ENCODE results near the gene NFATC1. TPM values are rescaled to one million over a fixed set of nuclear protein-coding genes. Genes with fewer than 3 reads are reported as not detected.

NFATC1 gene
- total RNA-seq, 4 donors from 2014 or later, result 7.1 to 74.7 (median 28.4) TPM

- Histone ChIP-seq H3K27me3 (no peaks in the 10 kb centered on the region), H3K4me1 (peaks cover 50 to 51% of the 10 kb centered on the region in 2 donors), H3K36me3 (no peaks in the 10 kb centered on the region), H3K27ac (peak overlapping the region; percentile 88 to 99 (median 94)), H3K4me3 (peak overlapping the region; percentile 28 to 47 (median 36)), H3K9me3 (no peaks in the 10 kb centered on the region)
- DNase-seq (no peak), ATAC-seq (no peak)
- in situ Hi-C loops (cut with MboI; ENCODE audit: low sequenced_read_pairs in 4 of 4) (loop anchor here in 2 of 4 donors (10.0 kb wide), 1 partner anchor 100 kb away; no protein-coding TSS in a partner anchor), intact Hi-C loops (cut with DNase I; ENCODE audit: low total_unique reads) (loop anchor here (2.0 to 10.0 kb wide), 2 partner anchors 18 to 550 kb away; partner anchors contain the start of gene SLC66A2)
- TF ChIP-seq POLR2A (IDR thresholded peaks at IDR 0.05), result no peak
- TF ChIP-seq, protein P1, sequence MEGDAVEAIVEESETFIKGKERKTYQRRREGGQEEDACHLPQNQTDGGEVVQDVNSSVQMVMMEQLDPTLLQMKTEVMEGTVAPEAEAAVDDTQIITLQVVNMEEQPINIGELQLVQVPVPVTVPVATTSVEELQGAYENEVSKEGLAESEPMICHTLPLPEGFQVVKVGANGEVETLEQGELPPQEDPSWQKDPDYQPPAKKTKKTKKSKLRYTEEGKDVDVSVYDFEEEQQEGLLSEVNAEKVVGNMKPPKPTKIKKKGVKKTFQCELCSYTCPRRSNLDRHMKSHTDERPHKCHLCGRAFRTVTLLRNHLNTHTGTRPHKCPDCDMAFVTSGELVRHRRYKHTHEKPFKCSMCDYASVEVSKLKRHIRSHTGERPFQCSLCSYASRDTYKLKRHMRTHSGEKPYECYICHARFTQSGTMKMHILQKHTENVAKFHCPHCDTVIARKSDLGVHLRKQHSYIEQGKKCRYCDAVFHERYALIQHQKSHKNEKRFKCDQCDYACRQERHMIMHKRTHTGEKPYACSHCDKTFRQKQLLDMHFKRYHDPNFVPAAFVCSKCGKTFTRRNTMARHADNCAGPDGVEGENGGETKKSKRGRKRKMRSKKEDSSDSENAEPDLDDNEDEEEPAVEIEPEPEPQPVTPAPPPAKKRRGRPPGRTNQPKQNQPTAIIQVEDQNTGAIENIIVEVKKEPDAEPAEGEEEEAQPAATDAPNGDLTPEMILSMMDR (IDR thresholded peaks at IDR 0.05 in 4 of 5, conservative IDR thresholded peaks at IDR 0.05 in 1 of 5), result no peak
Measured at GRCh38 chr18:79405019-79405780, 9.5 kb downstream of the NFATC1 start.

DNA sequence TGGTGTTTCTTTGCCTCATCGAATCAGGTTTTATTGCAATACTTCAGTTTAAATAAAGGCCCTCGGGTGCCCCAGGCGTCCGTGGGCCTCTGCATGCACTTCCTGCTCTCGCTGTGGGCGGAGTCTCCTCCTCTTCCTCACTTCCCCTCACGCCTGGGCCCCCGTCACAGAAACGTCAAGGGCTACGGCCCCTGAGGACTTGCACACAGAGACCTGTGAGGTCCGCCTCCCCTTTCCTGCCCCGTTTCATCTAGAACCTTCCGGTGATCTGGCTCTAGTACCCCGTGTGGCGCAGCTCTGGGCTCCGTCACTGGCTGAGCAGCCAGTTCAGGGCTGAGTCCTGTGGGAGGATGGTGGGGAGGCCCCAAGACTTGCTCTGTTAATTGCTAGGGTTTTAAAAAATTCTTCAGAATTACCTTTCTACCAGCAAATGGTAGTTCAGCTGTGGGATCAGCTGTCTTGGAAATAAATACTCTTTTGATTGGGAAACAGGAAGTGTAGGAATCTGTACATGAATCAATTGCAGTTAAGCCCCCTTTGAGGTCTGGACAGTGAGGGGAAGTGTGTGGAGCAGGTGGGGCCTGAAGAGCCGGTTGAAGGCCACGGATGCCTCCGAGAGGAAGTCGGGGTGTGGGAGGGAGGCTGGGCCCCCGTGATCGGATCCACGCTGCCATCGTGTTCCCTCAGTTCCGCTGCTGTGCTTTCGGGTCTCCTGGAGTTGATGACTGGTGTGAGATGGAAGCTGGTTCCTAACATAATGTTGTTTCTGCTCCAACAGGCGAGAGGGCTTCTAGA, 10.2 kb downstream of the NFATC1 start:
- H3K9me3 ChIP-seq, result no peaks in the 10 kb centered on the region
- H3K27me3 ChIP-seq, result no peaks in the 10 kb centered on the region
- H3K27ac ChIP-seq, result peak overlapping the region; percentile 88 to 99 (median 94)
- peak overlapping the region in 1 of 4 donors; percentile 3 for H3K4me3 ChIP-seq
- DNase-seq (peak; percentile 54 to 59), ATAC-seq (no peak)
- intact Hi-C loops (cut with DNase I; ENCODE audit: low total_unique reads), result loop anchor here (2.0 to 10.0 kb wide), 2 partner anchors 17 to 549 kb away; partner anchors contain the start of gene SLC66A2
- peaks cover 49 to 51% of the 10 kb centered on the region in 2 donors for H3K4me1 ChIP-seq
- peak; percentile 7 to 50 for TF ChIP-seq POLR2A (IDR thresholded peaks at IDR 0.05)
- TF ChIP-seq, protein P1 (IDR thresholded peaks at IDR 0.05 in 4 of 5, conservative IDR thresholded peaks at IDR 0.05 in 1 of 5), result no peak
- peaks cover 0 to 8% of the 10 kb centered on the region in 2 donors for H3K36me3 ChIP-seq
- in situ Hi-C loops (cut with MboI; ENCODE audit: low sequenced_read_pairs in 4 of 4), result loop anchor here in 2 of 4 donors (10.0 kb wide), 1 partner anchor 99 kb away; no protein-coding TSS in a partner anchor

DNA sequence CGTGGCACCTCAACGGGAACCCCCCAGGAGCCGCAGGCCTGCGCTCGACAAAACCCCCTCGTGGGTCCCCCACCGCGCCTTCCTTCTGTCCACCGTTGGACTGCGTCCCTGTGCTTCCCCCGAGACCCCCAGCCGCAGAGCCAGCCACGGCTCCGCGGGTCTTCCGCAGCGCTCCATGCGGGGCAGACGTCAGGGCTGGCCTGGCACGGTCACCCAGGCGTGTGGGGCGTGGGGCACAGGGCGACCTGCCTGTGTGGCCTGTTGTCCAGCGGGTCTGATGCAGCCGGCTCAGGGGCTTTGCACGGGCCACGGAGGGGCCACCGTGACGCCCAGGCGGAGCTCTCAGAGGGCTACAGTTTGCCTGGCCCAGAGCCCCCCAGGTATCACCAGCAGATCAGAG, 11.0 kb downstream of the NFATC1 start:
- TF ChIP-seq POLR2A (IDR thresholded peaks at IDR 0.05), result no peak
- TF ChIP-seq, protein P1 (IDR thresholded peaks at IDR 0.05 in 4 of 5, conservative IDR thresholded peaks at IDR 0.05 in 1 of 5), result no peak
- Histone ChIP-seq H3K9me3 (no peaks in the 10 kb centered on the region), H3K36me3 (peaks cover 0 to 10% of the 10 kb centered on the region in 2 donors), H3K27ac (peak overlapping the region in 3 of 4 donors; percentile 88 to 99 (median 96)), H3K27me3 (no peaks in the 10 kb centered on the region), H3K4me3 (no peak overlapping the region), H3K4me1 (peaks cover 42 to 44% of the 10 kb centered on the region in 2 donors)
- intact Hi-C loops (cut with DNase I; ENCODE audit: low total_unique reads), result loop anchor here (10.0 kb wide), 1 partner anchor 548 kb away; the partner anchor contains the start of gene SLC66A2
- no peak for DNase-seq
- ATAC-seq, result no peak
- in situ Hi-C loops (cut with MboI; ENCODE audit: low sequenced_read_pairs in 4 of 4), result loop anchor here in 2 of 4 donors (10.0 kb wide), 1 partner anchor 98 kb away; no protein-coding TSS in a partner anchor

GRCh38 chr18:79409313-79409712, 13.6 kb downstream of the NFATC1 start:
- Histone ChIP-seq H3K4me1 (peaks cover 17 to 18% of the 10 kb centered on the region in 2 donors), H3K4me3 (no peak overlapping the region), H3K9me3 (no peaks in the 10 kb centered on the region), H3K27ac (no peak overlapping the region), H3K27me3 (no peaks in the 10 kb centered on the region), H3K36me3 (peaks cover 0 to 27% of the 10 kb centered on the region in 2 donors)
- intact Hi-C loops (cut with DNase I; ENCODE audit: low total_unique reads), result loop anchor here (10.0 kb wide), 1 partner anchor 545 kb away; the partner anchor contains the start of gene SLC66A2
- DNase-seq (no peak), ATAC-seq (no peak)
- in situ Hi-C loops (cut with MboI; ENCODE audit: low sequenced_read_pairs in 4 of 4), result loop anchor here in 2 of 4 donors (10.0 kb wide), 1 partner anchor 95 kb away; no protein-coding TSS in a partner anchor
- TF ChIP-seq POLR2A (IDR thresholded peaks at IDR 0.05), result no peak
- TF ChIP-seq, protein P1 (IDR thresholded peaks at IDR 0.05 in 4 of 5, conservative IDR thresholded peaks at IDR 0.05 in 1 of 5), result no peak
